Common myeloid progenitor, CD34-positive (primary cell): Measurements from ENCODE around the gene VEGFA.
"Not testable (repeated sequence)": the region's sequence is repeated elsewhere in the genome, so short reads cannot be mapped to it uniquely, and the experiment has no call there.

Experiments used
- CTCF ChIA-PET: fragments of 350-600 bp; sonication (Branson Sonifier 250); formaldehyde crosslinking; loops from one replicate; lab custom pipeline; 2021; ENCODE audit warnings: antibody characterized with exemption; lab: Charles Lee
- POLR2A ChIA-PET: fragments of 350-600 bp; sonication (Branson Sonifier 250); formaldehyde crosslinking; loops from one replicate; lab custom pipeline; 2021; ENCODE audit warnings: antibody characterized with exemption; lab: Charles Lee
- DNase-seq, 3 donors: peaks; one replicate each; pipeline versions ENCODE4 v3.0.0 to v3.0.0-alpha.2; 2013
- H3K27ac ChIP-seq, 2 experiments: 1 replicate in 1 of 2; 2 replicates in 1 of 2; pipeline ENCODE4 v1.7.0; 2013; ENCODE audit warnings: inconsistent platforms in 2 of 2, low read length in 2 of 2, mild to moderate bottlenecking in 2 of 2, low read depth in 1 of 2, moderate library complexity in 1 of 2; ENCODE audit not compliant: severe bottlenecking in 2 of 2, insufficient read depth in 1 of 2, poor library complexity in 1 of 2
- H3K27me3 ChIP-seq, 5 experiments: replicated peaks in 2 of 5; 1 replicate in 3 of 5; 2 replicates in 2 of 5; pipeline versions ENCODE4 v1.6.1 to v1.7.0; 2013; ENCODE audit warnings: low read length in 4 of 5, mild to moderate bottlenecking in 2 of 5, moderate library complexity in 2 of 5, inconsistent platforms in 1 of 5; ENCODE audit not compliant: insufficient read depth in 5 of 5, control insufficient read depth in 4 of 5
- H3K36me3 ChIP-seq, 4 experiments: 1 replicate in 2 of 4; 2 replicates in 2 of 4; pipeline versions ENCODE4 v1.6.1 to v1.7.0; 2013; ENCODE audit warnings: low read length in 3 of 4, control low read depth in 1 of 4, mild to moderate bottlenecking in 1 of 4; ENCODE audit not compliant: control insufficient read depth in 4 of 4, insufficient read depth in 4 of 4
- H3K4me1 ChIP-seq, 4 experiments: 1 replicate in 3 of 4; 2 replicates in 1 of 4; pipeline versions ENCODE4 v1.6.1 to v1.7.1; 2013; ENCODE audit warnings: low read length in 3 of 4, mild to moderate bottlenecking in 3 of 4, control low read depth in 1 of 4, inconsistent platforms in 1 of 4, moderate library complexity in 1 of 4; ENCODE audit not compliant: control insufficient read depth in 4 of 4, insufficient read depth in 4 of 4; ENCODE audit errors: control extremely low read depth in 1 of 4
- H3K4me3 ChIP-seq, 7 experiments: 1 replicate in 4 of 7; 2 replicates in 3 of 7; pipeline versions ENCODE4 v1.5.1 to v1.7.0; 2013; ENCODE audit warnings: mild to moderate bottlenecking in 7 of 7, low read length in 6 of 7, moderate library complexity in 6 of 7, inconsistent platforms in 2 of 7, low read depth in 2 of 7, control low read depth in 1 of 7; ENCODE audit not compliant: insufficient read depth in 4 of 7, control insufficient read depth in 1 of 7; ENCODE audit errors: extremely low read depth in 1 of 7
- H3K9me3 ChIP-seq, 5 experiments: 1 replicate in 4 of 5; 2 replicates in 1 of 5; pipeline versions ENCODE4 v1.6.1 to v1.7.1; 2013; ENCODE audit warnings: low read length in 4 of 5, mild to moderate bottlenecking in 2 of 5, inconsistent platforms in 1 of 5, low read depth in 1 of 5, moderate library complexity in 1 of 5; ENCODE audit not compliant: control insufficient read depth in 4 of 5, insufficient read depth in 2 of 5; ENCODE audit errors: control extremely low read depth in 1 of 5
- WGBS: methylation state at CpG from one replicate; pipeline ENCODE4 v1.1.5; 2013; ENCODE audit not compliant: insufficient coverage; 5-methylcytosine and 5-hydroxymethylcytosine counted together

The VEGFA gene

GRCh38 chr6:43814111-43814510 lies 44.1 kb downstream of the VEGFA start:
- 100% methylated on average over 1 of the region's 1 CpG for WGBS
- CTCF ChIA-PET: interaction anchor here (1.2 to 2.9 kb wide), 3 partner anchors 36 to 45 kb away, joined by 3 to 12 read pairs (median 5); partner anchors contain the start of gene VEGFA

GRCh38 chr6:43814865-43815264 lies 44.9 kb downstream of the VEGFA start:
- Histone ChIP-seq H3K4me1 (peaks cover 3 to 42% (median 27%) of the 10 kb centered on the region in 4 experiments), H3K27ac (no peak overlapping the region), H3K4me3 (no peak overlapping the region), H3K36me3 (no peaks in the 10 kb centered on the region), H3K9me3 (no peaks in the 10 kb centered on the region), H3K27me3 (no peaks in the 10 kb centered on the region)
- DNase-seq: no peak
- POLR2A ChIA-PET: no interaction called here
- CTCF ChIA-PET: interaction anchor here (1.2 to 6.0 kb wide), 6 partner anchors 8 to 137 kb away, joined by 3 to 33 read pairs (median 16); partner anchors contain the start of gene VEGFA
- 0% methylated on average over 1 of the region's 2 CpGs for WGBS

More at GRCh38 chr6:43814111-43814510, 44.1 kb downstream of the VEGFA start:
- Histone ChIP-seq H3K27ac (no peak overlapping the region), H3K4me1 (peaks cover 3 to 35% (median 27%) of the 10 kb centered on the region in 4 experiments), H3K4me3 (no peak overlapping the region), H3K9me3 (no peaks in the 10 kb centered on the region), H3K36me3 (no peaks in the 10 kb centered on the region), H3K27me3 (no peaks in the 10 kb centered on the region)
- POLR2A ChIA-PET: no interaction called here
- no peak for DNase-seq

GRCh38 chr6:43817192-43817591 lies 47.2 kb downstream of the VEGFA start:
- Histone ChIP-seq H3K9me3 (no peaks in the 10 kb centered on the region), H3K4me1 (peaks cover 3 to 42% (median 27%) of the 10 kb centered on the region in 4 experiments), H3K27ac (no peak overlapping the region), H3K36me3 (no peaks in the 10 kb centered on the region), H3K4me3 (no peak overlapping the region), H3K27me3 (no peaks in the 10 kb centered on the region)
- POLR2A ChIA-PET: interaction anchor here (1.8 kb wide), 1 partner anchor 92 kb away, joined by 4 read pairs; no protein-coding TSS in a partner anchor
- CTCF ChIA-PET: interaction anchor here (0.6 to 6.0 kb wide), 34 partner anchors 8 to 263 kb away, joined by 3 to 51 read pairs (median 5); partner anchors contain the start of gene VEGFA
- WGBS: 42% methylated on average over 4 of the region's 4 CpGs
- peak; percentile 76 to 84 (median 84) for DNase-seq

- H3K27me3 ChIP-seq, DNase-seq, H3K9me3 ChIP-seq, H3K27ac ChIP-seq, H3K36me3 ChIP-seq, H3K4me3 ChIP-seq, POLR2A ChIA-PET: not testable (repeated sequence)
- WGBS: 93% methylated on average over 5 of the region's 9 CpGs
- CTCF ChIA-PET: interaction anchor here (1.3 to 6.0 kb wide), 12 partner anchors 9 to 242 kb away, joined by 3 to 51 read pairs (median 8); partner anchors contain the start of gene VEGFA
- peaks cover 2 to 30% (median 14%) of the 10 kb centered on the region in 4 experiments for H3K4me1 ChIP-seq
These were observed 49.0 kb downstream of the VEGFA start for GRCh38 chr6:43818973-43819372.

- ChIA-PET POLR2A (no interaction called here), CTCF (interaction anchor here (0.6 to 6.0 kb wide), 10 partner anchors 8 to 274 kb away, joined by 3 to 51 read pairs (median 7); partner anchors contain the start of gene VEGFA)
- H3K4me1 ChIP-seq: peaks cover 0 to 32% (median 15%) of the 10 kb centered on the region in 4 experiments
- H3K27ac ChIP-seq: no peak overlapping the region
- no peak for DNase-seq
- no peaks in the 10 kb centered on the region for H3K36me3 ChIP-seq
- H3K27me3 ChIP-seq: no peaks in the 10 kb centered on the region
- H3K9me3 ChIP-seq: no peaks in the 10 kb centered on the region
- no peak overlapping the region for H3K4me3 ChIP-seq
- 94% methylated on average over 3 of the region's 5 CpGs for WGBS
These were observed 49.9 kb downstream of the VEGFA start for GRCh38 chr6:43819958-43820357.

GRCh38 chr6:43820486-43820885 lies 50.5 kb downstream of the VEGFA start:
- ChIA-PET POLR2A (no interaction called here), CTCF (interaction anchor here (0.6 to 6.0 kb wide), 7 partner anchors 12 to 273 kb away, joined by 3 to 51 read pairs (median 8); partner anchors contain the start of gene VEGFA)

More at GRCh38 chr6:43820486-43820885, 50.5 kb downstream of the VEGFA start:
- Histone ChIP-seq H3K9me3 (no peaks in the 10 kb centered on the region), H3K4me3 (no peak overlapping the region), H3K36me3 (no peaks in the 10 kb centered on the region), H3K27ac (no peak overlapping the region), H3K27me3 (no peaks in the 10 kb centered on the region), H3K4me1 (peaks cover 0 to 32% (median 15%) of the 10 kb centered on the region in 4 experiments)
- 91% methylated on average over 4 of the region's 6 CpGs for WGBS
- no peak for DNase-seq
